H1 (cell line): ENCODE data around the gene ADCK2. TPM values are rescaled to one million over a fixed set of nuclear protein-coding genes. Genes with fewer than 3 reads are reported as not detected.

Experiments
- CTCF ChIA-PET: fragments of 300-600 bp; sonication (Branson Sonifier 250); formaldehyde crosslinking; loops from one replicate; lab custom pipeline; 2021; ENCODE audit not compliant: partially characterized antibody; lab: Charles Lee
- POLR2A ChIA-PET: fragments of 300-600 bp; sonication (Branson Sonifier 250); formaldehyde crosslinking; loops from one replicate; lab custom pipeline; 2021; ENCODE audit warnings: inconsistent platforms; ENCODE audit not compliant: partially characterized antibody; lab: Charles Lee
- DNase-seq, 2 experiments: peaks; one replicate each; pipeline versions ENCODE4 v3.0.0 to v3.0.0-alpha.2; 2010 to 2022; ENCODE audit warnings: low spot score in 2 of 2, low read depth in 1 of 2, mixed read lengths in 1 of 2
- FAIRE-seq: peaks from 2 replicates; lab custom pipeline; 2011; peaks lifted over from hg19 to GRCh38; lab: Jason Lieb, UNC
- H2AFZ ChIP-seq: 2 replicates; pipeline ENCODE4 v1.8.1; 2012; ENCODE audit warnings: low read length, inconsistent platforms
- H2AK5ac ChIP-seq: 2 replicates; pipeline ENCODE4 v1.6.1; 2013; ENCODE audit warnings: low read depth, low read length
- H2BK120ac ChIP-seq: replicated peaks from 2 replicates; pipeline ENCODE3; 2013; ENCODE audit warnings: low read depth, low read length, inconsistent platforms
- H2BK12ac ChIP-seq: 2 replicates; pipeline ENCODE4 v1.6.1; 2013; ENCODE audit warnings: low read depth, low read length
- H2BK15ac ChIP-seq: 2 replicates; pipeline ENCODE4 v1.6.1; 2013; ENCODE audit warnings: low read length
- H2BK20ac ChIP-seq: 2 replicates; pipeline ENCODE4 v1.6.1; 2013; ENCODE audit warnings: low read length
- H2BK5ac ChIP-seq: 2 replicates; pipeline ENCODE4 v1.6.1; 2013; ENCODE audit warnings: low read depth, low read length
- H3K14ac ChIP-seq: 2 replicates; pipeline ENCODE4 v1.6.1; 2013; ENCODE audit warnings: inconsistent platforms; ENCODE audit not compliant: insufficient read length
- H3K18ac ChIP-seq: 2 replicates; pipeline ENCODE4 v1.6.1; 2013; ENCODE audit warnings: low read length; ENCODE audit errors: extremely low read depth
- H3K23ac ChIP-seq: 2 replicates; pipeline ENCODE4 v1.6.1; 2013; ENCODE audit warnings: inconsistent platforms; ENCODE audit not compliant: insufficient read length
- H3K23me2 ChIP-seq: 2 replicates; pipeline ENCODE4 v1.6.1; 2013; ENCODE audit warnings: low read depth, low read length
- H3K27ac ChIP-seq: 2 replicates; pipeline ENCODE4 v1.6.1; 2011; ENCODE audit warnings: low read depth, low read length, inconsistent platforms
- H3K27me3 ChIP-seq, 4 experiments: replicated peaks in 1 of 4; 1 replicate in 1 of 4; 2 replicates in 3 of 4; pipeline versions ENCODE4 v1.6.1 to v1.8.1; 2011 to 2013; ENCODE audit warnings: low read length in 3 of 4, mild to moderate bottlenecking in 3 of 4, inconsistent platforms in 2 of 4, mixed read lengths in 2 of 4, moderate library complexity in 1 of 4; ENCODE audit not compliant: control insufficient read depth in 3 of 4, insufficient read depth in 3 of 4; ENCODE audit errors: extremely low read depth in 1 of 4
- H3K36me3 ChIP-seq, 4 experiments: 2 replicates each; pipeline versions ENCODE4 v1.6.1 to v1.8.1; 2011 to 2013; ENCODE audit warnings: mild to moderate bottlenecking in 4 of 4, low read length in 3 of 4, moderate library complexity in 2 of 4, control low read depth in 1 of 4, inconsistent platforms in 1 of 4; ENCODE audit not compliant: insufficient read depth in 4 of 4, control insufficient read depth in 2 of 4
- H3K4ac ChIP-seq: replicated peaks from 2 replicates; pipeline ENCODE3; 2013; ENCODE audit warnings: low read length, low read depth, mixed read lengths, inconsistent platforms; ENCODE audit not compliant: insufficient read length
- H3K4me1 ChIP-seq, 4 experiments: replicated peaks in 1 of 4; 1 replicate in 1 of 4; 2 replicates in 3 of 4; pipeline versions ENCODE4 v1.6.1 to v1.8.1; 2011 to 2013; ENCODE audit warnings: low read length in 3 of 4, inconsistent platforms in 2 of 4, mixed read lengths in 1 of 4; ENCODE audit not compliant: insufficient read depth in 4 of 4, control insufficient read depth in 3 of 4
- H3K4me2 ChIP-seq, 2 experiments: 2 replicates each; pipeline versions ENCODE4 v1.6.1 to v1.8.1; 2011 to 2013; ENCODE audit warnings: low read depth in 2 of 2, low read length in 2 of 2, control low read depth in 1 of 2, inconsistent platforms in 1 of 2, mild to moderate bottlenecking in 1 of 2; ENCODE audit not compliant: insufficient read depth in 1 of 2
- H3K4me3 ChIP-seq, 4 experiments: fragments of 200-600, 300-600 bp in 1 of 4; sonication (generic), shearing (Covaris generic), sonication (Bioruptor Twin) in 1 of 4; 2 replicates each; pipeline versions ENCODE4 v1.5.1 to v1.8.1; 2011 to 2016; ENCODE audit warnings: low read length in 4 of 4, low read depth in 3 of 4, control low read depth in 2 of 4, inconsistent platforms in 2 of 4, mild to moderate bottlenecking in 2 of 4, mixed read lengths in 1 of 4, moderate library complexity in 1 of 4; ENCODE audit not compliant: insufficient read depth in 2 of 4; ENCODE audit errors: extremely low read depth in 1 of 4
- H3K56ac ChIP-seq: replicated peaks from 2 replicates; pipeline ENCODE3; 2013; ENCODE audit warnings: low read depth, mild to moderate bottlenecking, mixed read lengths, low read length, inconsistent platforms; ENCODE audit not compliant: insufficient read length
- H3K79me1 ChIP-seq: 2 replicates; pipeline ENCODE4 v1.6.1; 2013; ENCODE audit warnings: low read depth, low read length, control low read depth
- H3K79me2 ChIP-seq, 2 experiments: 2 replicates each; pipeline versions ENCODE4 v1.6.1 to v1.8.1; 2012 to 2013; ENCODE audit warnings: low read length in 2 of 2, mild to moderate bottlenecking in 2 of 2, inconsistent platforms in 1 of 2; ENCODE audit not compliant: insufficient read depth in 2 of 2, control insufficient read depth in 1 of 2
- H3K9ac ChIP-seq, 4 experiments: replicated peaks in 1 of 4; 1 replicate in 1 of 4; 2 replicates in 3 of 4; pipeline versions ENCODE4 v1.6.1 to v1.8.1; 2011 to 2013; ENCODE audit warnings: low read depth in 3 of 4, low read length in 3 of 4, control low read depth in 2 of 4, mild to moderate bottlenecking in 2 of 4, moderate library complexity in 2 of 4, inconsistent platforms in 1 of 4; ENCODE audit errors: extremely low read depth in 1 of 4
- H3K9me3 ChIP-seq, 2 experiments: 2 replicates each; pipeline versions ENCODE4 v1.6.1 to v1.8.1; 2012 to 2013; ENCODE audit warnings: mild to moderate bottlenecking in 2 of 2, moderate library complexity in 2 of 2, control low read depth in 1 of 2, inconsistent platforms in 1 of 2, low read depth in 1 of 2, low read length in 1 of 2, mixed read lengths in 1 of 2; ENCODE audit not compliant: insufficient read depth in 2 of 2
- H4K20me1 ChIP-seq, 2 experiments: replicated peaks in 1 of 2; 2 replicates each; pipeline versions ENCODE3 to v1.8.1; 2011 to 2013; ENCODE audit warnings: inconsistent platforms in 2 of 2, low read length in 2 of 2, mild to moderate bottlenecking in 1 of 2; ENCODE audit not compliant: insufficient read depth in 2 of 2, control insufficient read depth in 1 of 2
- H4K5ac ChIP-seq: 2 replicates; pipeline ENCODE4 v1.6.1; 2013; ENCODE audit warnings: low read length, low read depth, mixed read lengths, inconsistent platforms; ENCODE audit not compliant: insufficient read length
- H4K8ac ChIP-seq: 2 replicates; pipeline ENCODE4 v1.8.0; 2013; ENCODE audit warnings: mild to moderate bottlenecking, moderate library complexity, low read length, inconsistent platforms; ENCODE audit not compliant: insufficient read depth; ENCODE audit errors: extremely low read depth
- H4K91ac ChIP-seq: replicated peaks from 2 replicates; pipeline ENCODE3; 2013; ENCODE audit warnings: low read length, mixed read lengths, inconsistent platforms; ENCODE audit not compliant: insufficient read length
- ASH2L ChIP-seq: fragments of 200-600, 300-600 bp; sonication (generic); IDR thresholded peaks from one replicate; pipeline ENCODE4 v1.7.1; 2017; ENCODE audit warnings: low read length
- RBBP5 ChIP-seq: IDR thresholded peaks from 2 replicates; pipeline ENCODE4 v1.7.1; 2012; ENCODE audit warnings: low read depth, mild to moderate bottlenecking, inconsistent platforms, low read length, moderate library complexity, borderline replicate concordance
- WGBS, 2 experiments: shearing (Covaris generic) in 1 of 2; methylation state at CpG; one replicate each; pipeline versions ENCODE4 v1.1.6 to v1.1.7; 2013 to 2015; ENCODE audit warnings: low lambda C conversion rate in 2 of 2, mixed read lengths in 2 of 2, inconsistent platforms in 1 of 2, low coverage in 1 of 2, missing lambda C conversion rate in 1 of 2; ENCODE audit not compliant: insufficient replicate concordance in 2 of 2, insufficient coverage in 1 of 2, insufficient read length in 1 of 2; ENCODE audit errors: extremely low coverage in 1 of 2, missing lambda C conversion rate in 1 of 2; 5-methylcytosine and 5-hydroxymethylcytosine counted together
- polyA plus RNA-seq, 7 experiments: library from polyadenylated mRNA; depleted of rRNA in 3 of 7; stranded (reverse) in 5 of 7; unstranded in 2 of 7; fragments of >200 nt in 5 of 7; fragments of 200-250 nt in 2 of 7; gene quantifications; 1 replicate in 5 of 7; 2 replicates in 1 of 7; 4 replicates in 1 of 7; pipeline versions ENCODE4 v1.2.1 to v1.2.3, GENCODE V29; 2011 to 2013; ENCODE audit warnings: missing spikeins in 2 of 7, mixed read lengths in 2 of 7
- total RNA-seq: library from RNA; stranded (reverse); fragmentation: NEBNext Ultra II Directional; extraction: Animal tissue kit (Norgen Biotek cat#: 25700); gene quantifications from 2 replicates; pipeline ENCODE4 v1.2.1, GENCODE V29; 2021
- TF ChIP-seq, protein P1 (sequence below), 3 experiments: IDR thresholded peaks; 1 replicate in 2 of 3; 2 replicates in 1 of 3; pipeline versions ENCODE4 v1.5.1 to v1.6.1; 2011; ENCODE audit warnings: low read length in 3 of 3, mild to moderate bottlenecking in 3 of 3, inconsistent platforms in 2 of 3, low read depth in 1 of 3, moderate library complexity in 1 of 3; ENCODE audit not compliant: insufficient read depth in 1 of 3; ENCODE audit errors: control extremely low read depth in 1 of 3

ADCK2 gene
- total and polyA plus RNA-seq, 2 of the 8 experiments (the other 6 are each of a cell fraction or from before 2014, with no cell fraction given) = 6.9 to 11.7 TPM

DNA sequence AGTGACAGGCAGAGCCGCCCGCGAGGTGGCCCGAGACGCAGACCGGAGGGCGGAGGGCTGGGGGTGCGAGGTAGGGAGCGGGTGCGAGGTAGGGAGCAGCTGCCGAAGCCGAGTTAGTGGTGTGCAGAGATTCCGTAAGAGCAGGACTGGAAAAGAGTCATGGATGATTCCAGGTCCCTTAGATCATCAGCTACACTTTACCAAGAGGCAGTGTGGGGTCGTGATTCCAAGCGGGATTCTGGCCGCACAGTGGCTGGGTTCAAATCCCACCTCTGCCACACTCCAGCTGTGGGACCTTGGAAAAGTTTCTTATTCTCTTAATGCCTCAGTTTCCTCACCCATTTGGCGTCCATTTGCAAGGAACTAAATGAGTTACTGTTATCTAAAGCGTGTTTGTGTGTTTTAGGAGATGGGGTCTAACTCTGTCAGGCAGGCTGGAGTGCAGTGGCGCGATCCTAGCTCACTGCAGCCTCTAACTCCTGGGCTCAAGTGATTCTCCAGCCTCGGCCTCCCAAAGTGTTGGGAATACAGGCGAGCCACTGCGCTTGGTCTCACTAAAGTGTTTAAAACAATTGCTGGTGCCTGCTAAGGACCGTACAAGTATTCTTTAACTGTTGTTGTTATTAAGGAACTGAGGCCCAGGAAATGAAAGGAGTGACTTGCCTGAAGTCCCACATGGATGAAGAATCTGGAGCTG lies 24.9 kb downstream of the ADCK2 start:
- no peak overlapping the region for H2AK5ac ChIP-seq
- peaks cover 0 to 6% (median 2%) of the 10 kb centered on the region in 4 experiments; a peak in 3 of 7 replicates for H3K4me1 ChIP-seq
- H3K56ac ChIP-seq = no peak overlapping the region
- H2AFZ ChIP-seq = no peak overlapping the region
- H4K91ac ChIP-seq = no peak overlapping the region
- H4K20me1 ChIP-seq = no peaks in the 10 kb centered on the region
- FAIRE-seq (no peak), DNase-seq (peak in 1 of 2 experiments; percentile 54)
- H3K36me3 ChIP-seq = no peaks in the 10 kb centered on the region
- peak overlapping the region; percentile 68 to 80 for H3K4me2 ChIP-seq
- WGBS, 2 experiments = 43% methylated on average over 19 of the region's 24 CpGs; no CpG with 5 or more reads in 1 of the 2 experiments
- H4K8ac ChIP-seq = peak overlapping the region; percentile 97
- peaks cover 3% of the 10 kb centered on the region; the same call in 1 of the 2 replicates for H3K79me1 ChIP-seq
- H2BK120ac ChIP-seq = no peak overlapping the region
- no peaks in the 10 kb centered on the region for H3K9me3 ChIP-seq
- H2BK12ac ChIP-seq = no peak overlapping the region
- H3K9ac ChIP-seq = peak overlapping the region; percentile 45 to 89 (median 76); a peak in 6 of 7 replicates
- no peak overlapping the region for H3K14ac ChIP-seq
- POLR2A ChIA-PET = interaction anchor here (1.2 to 2.0 kb wide), 2 partner anchors 24 to 225 kb away, joined by 3 to 6 read pairs; no protein-coding TSS in a partner anchor
- H3K79me2 ChIP-seq = peaks cover 0 to 38% of the 10 kb centered on the region in 2 experiments; a peak in 2 of 4 replicates
- H2BK20ac ChIP-seq = no peak overlapping the region
- no peak overlapping the region for H3K4ac ChIP-seq
- H3K27ac ChIP-seq = no peak overlapping the region
- no peak overlapping the region for H3K23ac ChIP-seq
- H3K23me2 ChIP-seq = peaks cover 2% of the 10 kb centered on the region; the same call in 1 of the 2 replicates
- no peak overlapping the region for H2BK15ac ChIP-seq
- CTCF ChIA-PET = interaction anchor here (1.0 to 1.3 kb wide), 5 partner anchors 10 to 314 kb away, joined by 3 to 4 read pairs (median 3); no protein-coding TSS in a partner anchor
- H3K4me3 ChIP-seq = peak overlapping the region; percentile 65 to 92 (median 88)
- H2BK5ac ChIP-seq = no peak overlapping the region; the same call in 1 of the 2 replicates
- no peak overlapping the region for H4K5ac ChIP-seq
- H3K27me3 ChIP-seq = no peaks in the 10 kb centered on the region
- no peak overlapping the region for H3K18ac ChIP-seq
- TF ChIP-seq ASH2L (peak; percentile 42), RBBP5 (no peak)
- TF ChIP-seq, protein P1, sequence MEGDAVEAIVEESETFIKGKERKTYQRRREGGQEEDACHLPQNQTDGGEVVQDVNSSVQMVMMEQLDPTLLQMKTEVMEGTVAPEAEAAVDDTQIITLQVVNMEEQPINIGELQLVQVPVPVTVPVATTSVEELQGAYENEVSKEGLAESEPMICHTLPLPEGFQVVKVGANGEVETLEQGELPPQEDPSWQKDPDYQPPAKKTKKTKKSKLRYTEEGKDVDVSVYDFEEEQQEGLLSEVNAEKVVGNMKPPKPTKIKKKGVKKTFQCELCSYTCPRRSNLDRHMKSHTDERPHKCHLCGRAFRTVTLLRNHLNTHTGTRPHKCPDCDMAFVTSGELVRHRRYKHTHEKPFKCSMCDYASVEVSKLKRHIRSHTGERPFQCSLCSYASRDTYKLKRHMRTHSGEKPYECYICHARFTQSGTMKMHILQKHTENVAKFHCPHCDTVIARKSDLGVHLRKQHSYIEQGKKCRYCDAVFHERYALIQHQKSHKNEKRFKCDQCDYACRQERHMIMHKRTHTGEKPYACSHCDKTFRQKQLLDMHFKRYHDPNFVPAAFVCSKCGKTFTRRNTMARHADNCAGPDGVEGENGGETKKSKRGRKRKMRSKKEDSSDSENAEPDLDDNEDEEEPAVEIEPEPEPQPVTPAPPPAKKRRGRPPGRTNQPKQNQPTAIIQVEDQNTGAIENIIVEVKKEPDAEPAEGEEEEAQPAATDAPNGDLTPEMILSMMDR (IDR thresholded peaks at IDR 0.05; ENCODE audit: control extremely low read depth in 1 of 3, insufficient read depth in 1 of 3, low read depth in 1 of 3, low read length in 3 of 3) = no peak
